ENCODE data around the gene POR. TPM values are rescaled to one million over a fixed set of nuclear protein-coding genes. Genes with fewer than 3 reads are reported as not detected.

Gene POR
- total and polyA plus RNA-seq, 2 of the 13 experiments (the other 11 are each of a cell fraction or from before 2014, with no cell fraction given), result 145 to 266 TPM

GRCh38 chr7:75962607-75963380 lies 47.8 kb downstream of the POR start (continued):
- no peak; the same call in 1 of the 2 replicates for TF ChIP-seq ZNF205 (CRISPR knock-in tag; IDR thresholded peaks at IDR 0.05)
- TF ChIP-seq ZBTB4 (CRISPR knock-in tag; IDR thresholded peaks at IDR 0.05; ENCODE audit: borderline replicate concordance), result peak; percentile 79; the same call in 1 of the 2 replicates
- no peak for TF ChIP-seq ZNF567 (CRISPR knock-in tag; IDR thresholded peaks at IDR 0.05; ENCODE audit: borderline replicate concordance)
- no peak for TF ChIP-seq RFX3 (CRISPR knock-in tag; IDR thresholded peaks at IDR 0.05)
- no peak for TF ChIP-seq HES4 (CRISPR knock-in tag; IDR thresholded peaks at IDR 0.05; ENCODE audit: borderline replicate concordance)
- TF ChIP-seq ZNF644 (CRISPR knock-in tag; IDR thresholded peaks at IDR 0.05; ENCODE audit: low read depth), result no peak
- TF ChIP-seq ZNF350 (CRISPR knock-in tag; IDR thresholded peaks at IDR 0.05; ENCODE audit: borderline replicate concordance, low read depth), result peak; percentile 57; the same call in 1 of the 2 replicates
- no peak for TF ChIP-seq SP1 (IDR thresholded peaks at IDR 0.05)
- TF ChIP-seq SP1 (CRISPR knock-in tag; IDR thresholded peaks at IDR 0.05), result no peak
- TF ChIP-seq RBAK (CRISPR knock-in tag; IDR thresholded peaks at IDR 0.05), result no peak
- peak; percentile 50 for TF ChIP-seq PATZ1 (CRISPR knock-in tag; IDR thresholded peaks at IDR 0.05)
- no peak for TF ChIP-seq IKZF1 (IDR thresholded peaks at IDR 0.05)
- TF ChIP-seq ZNF761 (CRISPR knock-in tag; conservative IDR thresholded peaks at IDR 0.05), result 0 out of 2 replicates have a peak, but pooled peaks have one; percentile 57
- TF ChIP-seq ZUFSP (CRISPR knock-in tag; IDR thresholded peaks at IDR 0.05; ENCODE audit: borderline replicate concordance), result no peak
- no peak for TF ChIP-seq PAF1 (CRISPR knock-in tag; IDR thresholded peaks at IDR 0.05)
- no peak for TF ChIP-seq GPN1 (CRISPR knock-in tag; IDR thresholded peaks at IDR 0.05; ENCODE audit: borderline replicate concordance)
- peak; percentile 58 for TF ChIP-seq FOXO1 (CRISPR knock-in tag; IDR thresholded peaks at IDR 0.05)
- TF ChIP-seq ZNF687 (CRISPR knock-in tag; IDR thresholded peaks at IDR 0.05), result peak; percentile 87
